ENCODE results near the gene PTPN11.

GRCh38 chr12:112408621-112409020, 10.1 kb upstream of the PTPN11 start:
- TF ChIP-seq CTCF (IDR thresholded peaks at IDR 0.05; ENCODE audit: extremely low read depth in 1 of 2, insufficient read depth in 1 of 2, low read depth in 1 of 2, low read length in 2 of 2) (no peak), MAX (IDR thresholded peaks at IDR 0.05; ENCODE audit: insufficient read depth, insufficient read length) (no peak), MYC (IDR thresholded peaks at IDR 0.05; ENCODE audit: low read depth, low read length) (no peak), GATA2 (IDR thresholded peaks at IDR 0.05; ENCODE audit: insufficient read depth, insufficient read length, low read depth, low read length) (no peak), POLR2A (IDR thresholded peaks at IDR 0.05; ENCODE audit: low read depth, low read length) (no peak), POLR2AphosphoS5 (IDR thresholded peaks at IDR 0.05; ENCODE audit: insufficient read depth, low read depth, low read length) (no peak), FOS (IDR thresholded peaks at IDR 0.05; ENCODE audit: borderline replicate concordance, insufficient read depth, low read length) (peak; percentile 21), EZH2 (IDR thresholded peaks at IDR 0.05; ENCODE audit: borderline replicate concordance, low read depth, low read length, severe bottlenecking) (no peak), JUN (IDR thresholded peaks at IDR 0.05; ENCODE audit: borderline replicate concordance, insufficient read depth, insufficient read length, low read depth) (no peak)
